SU-DHL-6 (cell line): ENCODE measurements around the gene RAB1B.

ENCODE experiments used
- CTCF ChIP-seq: fragments of 200-600 bp; sonication (generic); IDR thresholded peaks from one replicate; pipeline ENCODE4 v1.5.1; 2017; ENCODE audit warnings: antibody characterized with exemption, mild to moderate bottlenecking, low read length, moderate library complexity; ENCODE audit not compliant: insufficient read depth, poor library complexity, severe bottlenecking
- EZH2phosphoT487 ChIP-seq: fragments of 200-600 bp; sonication (generic), shearing (Covaris generic); conservative IDR thresholded peaks from 2 replicates; pipeline ENCODE4 v1.6.1; 2018; ENCODE audit warnings: mild to moderate bottlenecking, antibody characterized with exemption, low read length, moderate library complexity, mixed read lengths

GRCh38 chr11:66268244-66268951 lies at the start of gene RAB1B:
- TF ChIP-seq CTCF, result no peak
- TF ChIP-seq EZH2phosphoT487, result no peak
